CD14-positive monocyte (primary cell): ENCODE results near the gene POLR1B. TPM values are rescaled to one million over a fixed set of nuclear protein-coding genes. Genes with fewer than 3 reads are reported as not detected.
A peak's percentile ranks its signal among the peaks of the same experiment; 100 is the strongest.
"Not testable (repeated sequence)": the region's sequence is repeated elsewhere in the genome, so short reads cannot be mapped to it uniquely, and the experiment has no call there.

Source experiments
- DNase-seq, 3 donors: peaks; one replicate each; pipeline ENCODE4 v3.0.0-alpha.2; 2011 to 2022
- H2AFZ ChIP-seq: 2 replicates; pipeline ENCODE4 v1.6.0; 2012; ENCODE audit warnings: mild to moderate bottlenecking, low read depth, low read length, inconsistent platforms; ENCODE audit not compliant: insufficient read depth, poor library complexity, severe bottlenecking
- H3K27ac ChIP-seq, 2 donors: 1 replicate in 1 of 2; 2 replicates in 1 of 2; pipeline ENCODE4 v1.5.1; 2012 to 2013; ENCODE audit warnings: low read length in 2 of 2, control low read depth in 1 of 2, inconsistent platforms in 1 of 2, low read depth in 1 of 2, mild to moderate bottlenecking in 1 of 2
- H3K27me3 ChIP-seq, 2 donors: one replicate each; pipeline versions ENCODE4 v1.6.0 to v1.6.1; 2011 to 2013; ENCODE audit warnings: low read length in 2 of 2; ENCODE audit not compliant: control insufficient read depth in 2 of 2, insufficient read depth in 2 of 2
- H3K36me3 ChIP-seq, 2 donors: replicated peaks in 1 of 2; 1 replicate in 1 of 2; 2 replicates in 1 of 2; pipeline versions ENCODE4 v1.5.1 to v1.6.1; 2012 to 2013; ENCODE audit warnings: low read length in 2 of 2, control low read depth in 1 of 2, inconsistent platforms in 1 of 2, mild to moderate bottlenecking in 1 of 2; ENCODE audit not compliant: insufficient read depth in 2 of 2, control insufficient read depth in 1 of 2
- H3K4me1 ChIP-seq, 2 donors: 1 replicate in 1 of 2; 2 replicates in 1 of 2; pipeline versions ENCODE4 v1.5.1 to v1.6.1; 2012 to 2013; ENCODE audit warnings: low read length in 2 of 2, control low read depth in 1 of 2, inconsistent platforms in 1 of 2, mild to moderate bottlenecking in 1 of 2, moderate library complexity in 1 of 2; ENCODE audit not compliant: insufficient read depth in 2 of 2, control insufficient read depth in 1 of 2
- H3K4me2 ChIP-seq: replicated peaks from 2 replicates; pipeline ENCODE3; 2012; ENCODE audit warnings: low read length, moderate library complexity, mild to moderate bottlenecking; ENCODE audit not compliant: poor library complexity, severe bottlenecking; ENCODE audit errors: extremely low read depth
- H3K4me3 ChIP-seq, 3 experiments: fragments of 200-600 bp in 1 of 3; sonication (generic) in 1 of 3; replicated peaks in 1 of 3; 1 replicate in 2 of 3; 2 replicates in 1 of 3; pipeline ENCODE4 v1.5.1; 2011 to 2013; ENCODE audit warnings: low read length in 3 of 3, mild to moderate bottlenecking in 3 of 3, control low read depth in 2 of 3, low read depth in 2 of 3, inconsistent platforms in 1 of 3, moderate library complexity in 1 of 3
- H3K79me2 ChIP-seq: 2 replicates; pipeline ENCODE4 v1.6.0; 2012; ENCODE audit warnings: mild to moderate bottlenecking, control low read depth, inconsistent platforms, low read length, moderate library complexity; ENCODE audit not compliant: insufficient read depth
- H3K9ac ChIP-seq: 2 replicates; pipeline ENCODE4 v1.6.0; 2017; ENCODE audit warnings: low read length, mild to moderate bottlenecking; ENCODE audit not compliant: insufficient read depth, poor library complexity, severe bottlenecking
- H3K9me3 ChIP-seq, 2 donors: replicated peaks in 1 of 2; 1 replicate in 1 of 2; 2 replicates in 1 of 2; pipeline versions ENCODE4 v1.5.1 to v1.6.1; 2012 to 2013; ENCODE audit warnings: low read length in 2 of 2, control low read depth in 1 of 2; ENCODE audit not compliant: control insufficient read depth in 1 of 2, insufficient read depth in 1 of 2
- H4K20me1 ChIP-seq: 2 replicates; pipeline ENCODE4 v1.6.0; 2012; ENCODE audit warnings: mild to moderate bottlenecking, low read length, control low read depth, moderate library complexity; ENCODE audit not compliant: insufficient read depth
- H3K27ac Mint-ChIP-seq, 7 donors: one replicate each; pipeline ENCODE4 v1.8.0; 2020; ENCODE audit warnings: mild to moderate bottlenecking in 7 of 7, mixed read lengths in 7 of 7, moderate library complexity in 6 of 7, inconsistent platforms in 2 of 7
- H3K27me3 Mint-ChIP-seq, 3 donors: one replicate each; pipeline ENCODE4 v1.8.0; 2021 to 2022; ENCODE audit warnings: low read depth in 3 of 3, mild to moderate bottlenecking in 3 of 3, mixed read lengths in 3 of 3, moderate library complexity in 3 of 3, inconsistent platforms in 1 of 3
- H3K36me3 Mint-ChIP-seq, 2 donors: one replicate each; pipeline ENCODE4 v1.8.0; 2020; ENCODE audit warnings: mixed read lengths in 2 of 2, inconsistent platforms in 1 of 2, mild to moderate bottlenecking in 1 of 2
- H3K4me1 Mint-ChIP-seq: one replicate; pipeline ENCODE4 v1.8.0; 2020; ENCODE audit warnings: mild to moderate bottlenecking, mixed read lengths
- H3K4me3 Mint-ChIP-seq, 2 donors: one replicate each; pipeline ENCODE4 v1.8.0; 2020; ENCODE audit warnings: mild to moderate bottlenecking in 2 of 2, mixed read lengths in 2 of 2, moderate library complexity in 1 of 2
- H3K9me3 Mint-ChIP-seq, 7 donors: one replicate each; pipeline ENCODE4 v1.8.0; 2020 to 2022; ENCODE audit warnings: mixed read lengths in 7 of 7, mild to moderate bottlenecking in 6 of 7, moderate library complexity in 6 of 7, inconsistent platforms in 2 of 7
- CTCF ChIP-seq: fragments of 200-600 bp; IDR thresholded peaks from one replicate; pipeline ENCODE4 v1.8.0; 2022; ENCODE audit warnings: antibody characterized with exemption, mild to moderate bottlenecking
- WGBS: methylation state at CpG from one replicate; pipeline ENCODE4 v1.1.5; 2013; ENCODE audit warnings: missing lambda C conversion rate; ENCODE audit not compliant: insufficient coverage; 5-methylcytosine and 5-hydroxymethylcytosine counted together
- intact Hi-C, 2 donors: fragments of 100-400 bp; cut with micrococcal nuclease; formaldehyde crosslinking; loops; one replicate each; pipeline versions ENCODE4 v1.15.0 to v1.15.1; 2023
- polyA plus RNA-seq, 3 donors: library from polyadenylated mRNA; depleted of rRNA in 1 of 3; unstranded in 2 of 3; stranded (reverse) in 1 of 3; fragments of 300-500 nt in 2 of 3; fragments of >200 nt in 1 of 3; fragmentation: Illumina TruSeq in 2 of 3; gene quantifications; 1 replicate in 2 of 3; 2 replicates in 1 of 3; pipeline ENCODE4 v1.2.3, GENCODE V29; 2012 to 2021

POLR1B gene
- polyA plus RNA-seq, 3 donors = 5.2 to 6.3 (median 5.3) TPM

GRCh38 chr2:112566104-112566503 lies 23.8 kb downstream of the POLR1B start:
- Histone ChIP-seq H3K4me3 (no peak overlapping the region), H3K27ac (no peak overlapping the region), H3K9me3 (no peaks in the 10 kb centered on the region), H3K4me1 (no peaks in the 10 kb centered on the region), H3K4me2 (no peak overlapping the region), H3K79me2 (no peaks in the 10 kb centered on the region), H3K27me3 (no peaks in the 10 kb centered on the region), H3K36me3 (peaks cover 68 to 97% of the 10 kb centered on the region in 2 donors), H2AFZ (no peak overlapping the region), H3K9ac (no peak overlapping the region), H4K20me1 (no peaks in the 10 kb centered on the region)
- DNase-seq = no peak
- no peaks in the 10 kb centered on the region for H3K4me1 Mint-ChIP-seq
- peak overlapping the region in 1 of 7 donors; percentile 18 for H3K27ac Mint-ChIP-seq
- intact Hi-C loops = no loop called here
- TF ChIP-seq CTCF = no peak
- H3K27me3 Mint-ChIP-seq = no peaks in the 10 kb centered on the region
- WGBS = 29% methylated on average over 1 of the region's 3 CpGs
- peaks cover 82 to 91% of the 10 kb centered on the region in 2 donors for H3K36me3 Mint-ChIP-seq
- H3K9me3 Mint-ChIP-seq = peaks cover 0 to 6% (median 2%) of the 10 kb centered on the region in 7 donors
- no peak overlapping the region for H3K4me3 Mint-ChIP-seq

DNA sequence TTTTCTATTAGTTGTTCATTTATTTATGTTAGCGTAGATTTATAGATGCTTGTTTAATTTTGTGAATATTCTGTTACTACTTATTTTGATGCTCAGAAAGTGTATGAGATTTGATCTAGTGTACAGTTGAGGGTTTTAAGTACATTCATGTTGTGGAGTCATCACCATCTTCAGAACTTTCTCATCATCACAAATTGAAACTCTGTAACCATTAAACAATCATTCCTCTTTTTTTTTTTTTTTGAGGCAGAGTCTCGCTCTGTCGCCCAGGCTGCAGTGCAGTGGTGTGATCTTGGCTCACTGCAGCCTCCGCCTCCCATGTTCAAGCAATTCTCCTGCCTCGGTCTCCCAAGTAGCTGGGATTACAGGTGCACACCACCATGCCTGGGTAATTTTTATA lies 24.2 kb downstream of the POLR1B start:
- H3K27me3 Mint-ChIP-seq, H3K4me3 Mint-ChIP-seq, H3K27ac ChIP-seq, H3K79me2 ChIP-seq, H2AFZ ChIP-seq, H3K27ac Mint-ChIP-seq, H3K4me1 Mint-ChIP-seq, H3K27me3 ChIP-seq, intact Hi-C loops, H3K9me3 Mint-ChIP-seq, H4K20me1 ChIP-seq, H3K9ac ChIP-seq, H3K4me3 ChIP-seq, DNase-seq, H3K9me3 ChIP-seq, H3K4me1 ChIP-seq, H3K4me2 ChIP-seq: not testable (repeated sequence)
- WGBS = no CpG with 5 or more reads among the region's 5 CpGs
- H3K36me3 Mint-ChIP-seq = peaks cover 82 to 91% of the 10 kb centered on the region in 2 donors
- peaks cover 68 to 97% of the 10 kb centered on the region in 2 donors for H3K36me3 ChIP-seq
